HG02642 (cell line): Measurements from ENCODE around the gene NT5E.
"Not testable (repeated sequence)": the region's sequence is repeated elsewhere in the genome, so short reads cannot be mapped to it uniquely, and the experiment has no call there.

Experiments used
- ATAC-seq: cut with Tn5 transposase; IDR thresholded peaks from one replicate; pipeline ENCODE4 v1.9.1; 2021; ENCODE audit warnings: mild to moderate bottlenecking; ENCODE audit not compliant: unreplicated experiment, poor library complexity

NT5E gene

DNA sequence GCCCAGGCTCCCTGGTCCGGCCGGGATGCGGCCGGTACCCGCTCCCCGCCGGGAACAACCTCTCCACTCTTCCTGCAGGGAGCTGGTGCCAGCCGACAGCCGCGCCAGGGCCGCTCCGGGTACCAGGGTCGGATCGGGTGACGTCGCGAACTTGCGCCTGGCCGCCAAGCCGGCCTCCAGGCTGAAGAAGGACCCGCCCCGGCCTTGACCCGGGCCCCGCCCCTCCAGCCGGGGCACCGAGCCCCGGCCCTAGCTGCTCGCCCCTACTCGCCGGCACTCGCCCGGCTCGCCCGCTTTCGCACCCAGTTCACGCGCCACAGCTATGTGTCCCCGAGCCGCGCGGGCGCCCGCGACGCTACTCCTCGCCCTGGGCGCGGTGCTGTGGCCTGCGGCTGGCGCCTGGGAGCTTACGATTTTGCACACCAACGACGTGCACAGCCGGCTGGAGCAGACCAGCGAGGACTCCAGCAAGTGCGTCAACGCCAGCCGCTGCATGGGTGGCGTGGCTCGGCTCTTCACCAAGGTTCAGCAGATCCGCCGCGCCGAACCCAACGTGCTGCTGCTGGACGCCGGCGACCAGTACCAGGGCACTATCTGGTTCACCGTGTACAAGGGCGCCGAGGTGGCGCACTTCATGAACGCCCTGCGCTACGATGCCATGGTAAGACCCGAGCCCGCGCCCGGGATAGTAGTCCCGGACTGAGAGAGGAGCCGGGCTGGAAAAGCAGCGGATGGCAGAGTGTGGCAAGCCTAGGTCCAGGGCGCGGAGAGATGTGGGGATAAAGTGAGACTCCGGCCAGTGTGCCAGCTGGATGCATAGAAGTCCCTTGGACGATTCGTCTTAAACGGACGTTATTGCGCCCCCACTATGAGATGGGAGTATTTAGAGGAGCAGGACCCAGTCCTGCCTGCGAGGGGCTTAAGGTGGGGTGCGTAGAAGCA, at the start of gene NT5E:
NT5E (plus strand) TSS at position 266 of the 942 bp plus-strand sequence; CDS start at position 323, 57 bp downstream.
- peak; percentile 74 for ATAC-seq

DNA sequence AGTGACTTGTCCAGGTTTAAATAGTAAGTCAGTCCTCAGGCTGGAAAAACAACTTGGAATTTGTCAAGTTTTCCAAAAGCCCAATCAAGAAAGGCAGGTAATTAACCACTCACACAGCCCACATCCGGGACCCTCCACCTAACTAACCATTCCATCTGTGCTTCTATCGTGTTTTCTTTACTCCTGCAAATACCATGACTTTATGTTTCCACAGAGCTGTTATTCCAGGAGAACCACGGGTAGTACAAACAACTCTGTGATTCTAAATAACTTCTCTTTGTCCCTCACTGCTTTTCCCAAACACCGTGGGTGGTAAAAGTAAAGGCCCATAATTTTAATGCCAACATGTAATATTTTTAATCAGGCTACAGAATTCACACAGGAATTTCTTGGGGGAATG, 49.6 kb upstream of the NT5E start:
- ATAC-seq = no peak

DNA sequence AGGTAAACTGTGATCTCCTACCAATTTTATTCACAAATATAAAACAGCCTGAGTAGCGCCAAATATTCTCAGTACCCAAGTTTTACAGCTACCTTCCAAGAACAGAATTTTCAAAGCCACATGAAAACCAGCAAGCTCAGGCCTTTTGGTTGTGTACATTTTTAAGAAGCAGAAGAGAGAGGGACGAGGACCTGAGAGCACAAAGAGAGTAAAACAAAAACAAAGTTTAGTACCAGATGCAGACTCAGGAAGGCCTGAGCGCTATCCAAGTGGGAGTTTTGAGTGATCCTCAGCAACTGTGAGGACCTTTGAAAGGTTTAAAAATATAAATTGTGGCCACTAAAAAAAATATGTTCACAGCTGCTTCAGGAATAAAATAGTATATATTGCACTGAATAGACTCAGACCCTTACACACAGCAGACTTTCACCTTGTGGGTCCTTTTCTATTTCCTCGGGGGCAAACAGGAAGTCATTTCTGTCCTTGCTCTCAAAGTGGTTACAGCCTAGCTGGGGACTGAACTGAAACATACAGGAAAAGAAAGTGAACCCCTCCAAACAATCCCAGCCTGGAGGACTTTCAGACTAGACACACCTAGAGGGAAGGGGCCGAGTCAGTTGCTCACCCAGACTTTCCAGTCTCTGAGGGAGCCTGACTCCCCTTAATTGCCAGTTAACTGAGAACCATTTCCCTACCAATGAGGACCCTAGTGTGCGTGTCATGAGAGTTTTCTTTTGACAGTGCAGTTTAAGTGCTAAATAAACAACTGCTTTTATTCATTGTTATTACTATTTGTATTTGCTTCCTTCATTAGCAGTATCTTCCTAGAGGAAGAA, 48.5 kb upstream of the NT5E start:
- ATAC-seq = no peak

DNA sequence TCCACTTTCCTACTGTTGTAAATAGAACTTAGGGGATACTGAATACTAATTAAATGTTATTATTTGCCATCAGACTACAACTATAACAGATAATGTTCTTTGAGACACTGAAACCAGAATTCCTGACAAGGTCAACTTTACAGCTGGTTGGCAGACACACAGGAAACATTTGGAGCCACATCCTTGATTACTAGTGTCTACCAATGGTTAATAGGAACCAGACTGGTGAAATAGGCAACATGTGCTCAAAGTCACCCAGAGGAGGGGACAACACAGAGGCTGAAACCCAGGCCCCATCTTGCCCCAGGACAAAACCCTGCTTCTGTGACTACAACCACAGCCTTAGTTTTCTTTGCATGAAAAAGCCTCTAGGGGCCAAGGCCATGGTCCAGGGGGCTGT, 47.8 kb upstream of the NT5E start:
- no peak for ATAC-seq

DNA sequence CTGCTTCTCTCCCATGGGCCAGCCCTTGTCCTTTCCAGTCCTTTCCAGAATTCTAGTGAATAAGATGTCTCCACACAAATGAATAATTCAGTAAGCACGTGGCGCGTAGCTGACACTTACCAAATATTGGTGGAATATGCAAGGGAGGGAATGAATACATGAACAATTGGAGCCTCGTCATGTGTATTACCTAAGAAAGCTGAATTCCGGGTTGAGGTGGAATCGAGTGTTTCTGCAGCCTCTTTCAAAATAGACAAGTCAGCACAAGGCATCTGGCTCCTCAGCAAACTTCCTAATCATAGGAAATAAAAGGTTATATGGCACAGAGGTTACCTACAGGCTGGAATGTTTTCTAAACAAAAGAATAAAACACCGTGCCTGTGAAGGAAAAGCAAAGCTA, 47.0 kb upstream of the NT5E start:
- no peak for ATAC-seq

DNA sequence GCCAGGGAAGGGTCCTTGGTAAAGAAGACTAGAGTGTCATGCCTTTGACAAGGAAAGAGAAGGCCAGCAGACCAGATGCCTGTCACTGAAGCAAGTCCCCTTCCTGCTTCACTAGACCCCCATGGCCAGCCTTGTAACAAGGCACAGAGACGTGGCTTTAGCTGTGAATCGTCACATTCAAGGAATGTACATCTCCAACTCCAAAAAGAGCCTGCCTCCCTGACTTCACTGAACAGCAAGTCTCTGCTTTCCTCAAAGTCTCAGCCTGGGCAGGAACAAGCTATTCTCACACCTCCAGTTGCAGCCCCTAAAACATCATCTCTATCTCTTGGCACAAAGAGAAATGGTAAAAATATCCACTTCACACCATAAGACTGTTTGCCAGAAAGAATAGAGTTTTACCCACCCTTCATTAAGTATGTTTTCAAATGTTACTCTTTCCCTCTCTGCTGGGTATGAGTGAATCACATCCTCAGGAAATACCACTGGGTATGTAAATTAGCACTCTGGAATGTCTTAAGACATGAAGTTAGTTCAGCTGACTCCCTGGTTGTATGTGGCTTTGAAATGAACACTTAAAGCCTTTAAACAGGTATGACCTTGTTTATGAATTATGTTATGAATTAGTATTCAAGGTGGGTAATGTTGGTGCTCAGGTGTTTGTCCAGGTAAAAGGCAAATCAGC, 46.4 kb upstream of the NT5E start:
- ATAC-seq = no peak

DNA sequence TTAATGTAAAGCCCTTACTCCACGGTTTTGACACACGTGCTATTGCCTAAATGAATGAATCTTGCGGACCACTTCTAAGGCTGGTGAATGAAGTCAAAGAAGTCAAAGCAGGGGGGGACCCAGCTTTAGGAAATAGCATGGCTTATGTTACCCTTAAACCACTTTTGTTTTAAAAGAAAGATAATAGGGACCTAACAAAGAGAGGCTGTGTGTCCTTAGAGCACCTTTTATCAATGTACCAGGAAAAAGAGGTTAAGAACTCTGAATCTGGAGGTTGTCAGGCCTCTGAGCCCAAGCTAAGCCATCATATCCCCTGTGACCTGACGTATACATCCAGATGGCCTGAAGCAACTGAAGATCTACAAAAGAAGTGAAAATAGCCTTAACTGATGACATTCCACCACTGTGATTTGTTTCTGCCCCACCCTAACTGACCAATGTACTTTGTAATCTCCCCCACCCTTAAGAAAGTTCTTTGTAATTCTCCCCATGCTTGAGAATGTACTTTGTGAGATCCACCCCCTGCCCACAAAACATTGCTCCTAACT, 45.8 kb upstream of the NT5E start:
- not testable (repeated sequence) for ATAC-seq

DNA sequence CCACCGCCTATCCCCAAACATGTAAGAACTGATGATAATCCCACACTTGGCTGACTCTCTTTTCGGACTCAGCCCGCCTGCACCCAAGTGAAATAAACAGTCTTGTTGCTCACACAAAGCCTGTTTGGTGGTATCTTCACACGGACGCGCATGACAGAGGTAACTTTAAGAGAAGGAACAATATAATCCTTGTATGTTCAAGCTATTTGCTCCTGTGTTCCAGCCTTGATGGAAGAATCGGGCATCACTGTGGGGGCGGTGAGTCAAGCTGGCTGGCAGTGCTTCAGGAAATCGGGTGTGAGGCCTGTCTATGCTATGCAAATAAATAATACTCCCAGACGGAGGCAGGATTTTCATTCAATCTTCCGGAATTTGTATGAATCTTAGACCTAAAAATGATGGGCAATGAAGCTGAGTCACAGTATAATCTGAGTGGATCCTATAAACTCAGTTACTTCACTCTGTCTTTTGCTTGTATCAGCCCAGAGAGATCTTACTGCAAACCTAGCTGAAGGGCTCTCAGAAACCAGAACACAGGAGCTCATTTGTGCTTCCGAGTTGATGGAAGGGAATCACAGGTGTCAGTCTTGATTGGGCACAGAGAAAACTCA, 45.2 kb upstream of the NT5E start:
- no peak for ATAC-seq

DNA sequence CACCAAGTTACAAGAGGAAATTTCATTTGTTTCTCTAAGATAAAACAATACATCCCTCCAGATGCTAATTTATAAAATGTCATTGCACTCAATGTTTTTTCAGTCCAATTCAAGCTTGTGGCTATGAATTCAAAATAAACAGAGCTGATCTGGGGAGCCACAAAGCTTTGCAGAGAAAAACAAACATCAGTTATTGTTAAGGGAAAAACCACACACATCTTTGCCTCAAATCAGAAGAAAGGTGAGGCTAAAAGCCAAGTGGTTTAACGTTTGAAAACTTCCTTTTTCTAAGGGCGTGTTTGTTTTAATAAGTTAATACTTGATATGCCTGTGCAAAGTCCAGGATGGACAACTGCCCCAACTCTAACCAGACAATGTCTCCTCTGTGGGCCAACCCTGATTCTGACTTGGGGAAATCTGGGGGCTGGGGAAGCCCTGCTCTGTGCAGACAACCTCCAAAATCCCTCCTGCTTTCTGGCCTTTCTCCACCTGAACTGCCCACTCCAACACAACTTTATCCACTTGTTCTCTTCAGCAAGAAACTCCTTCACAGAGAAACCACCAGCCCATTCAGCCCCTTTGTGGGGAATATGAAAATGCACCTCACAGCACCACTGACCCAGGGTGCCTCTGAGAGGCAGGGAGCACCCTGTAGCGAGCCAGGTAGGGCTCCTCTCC, 44.6 kb upstream of the NT5E start:
- no peak for ATAC-seq

DNA sequence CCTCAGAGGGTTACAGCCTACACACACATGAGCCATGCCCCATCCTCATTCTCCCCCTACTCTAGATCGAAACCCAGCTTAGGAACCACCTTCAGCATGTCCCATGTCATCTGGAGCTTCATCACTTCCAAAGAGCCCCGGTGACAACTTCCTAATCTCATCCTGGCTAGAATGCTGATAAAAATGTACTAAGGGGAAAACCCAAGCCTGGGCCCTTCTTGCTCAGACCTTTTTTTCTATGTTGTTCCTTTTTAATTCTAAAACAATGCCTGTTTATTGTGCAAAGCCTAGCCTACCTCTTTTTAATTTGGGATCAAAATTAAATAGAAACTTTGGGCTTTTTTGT, 44.1 kb upstream of the NT5E start:
- ATAC-seq = no peak

DNA sequence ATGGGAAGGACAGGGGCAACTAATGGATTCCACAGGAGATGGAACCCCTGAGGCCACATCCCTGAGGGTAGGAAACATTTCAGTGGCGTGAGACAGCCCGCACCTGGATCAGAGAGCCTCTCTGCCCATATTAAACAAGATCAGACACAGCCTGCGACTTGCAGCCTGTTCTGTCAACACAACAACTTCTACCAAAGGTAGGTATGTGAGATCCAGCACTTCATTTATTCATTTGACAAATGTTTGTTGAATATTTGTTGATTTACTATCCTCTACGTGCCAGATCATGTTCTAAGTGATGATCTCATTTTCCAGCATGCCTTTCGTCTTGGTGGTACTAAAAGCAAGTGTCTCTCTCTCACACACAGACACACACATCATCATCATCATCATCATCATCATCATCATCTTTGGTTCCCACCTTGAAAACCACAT, 43.2 kb upstream of the NT5E start:
- ATAC-seq = no peak

DNA sequence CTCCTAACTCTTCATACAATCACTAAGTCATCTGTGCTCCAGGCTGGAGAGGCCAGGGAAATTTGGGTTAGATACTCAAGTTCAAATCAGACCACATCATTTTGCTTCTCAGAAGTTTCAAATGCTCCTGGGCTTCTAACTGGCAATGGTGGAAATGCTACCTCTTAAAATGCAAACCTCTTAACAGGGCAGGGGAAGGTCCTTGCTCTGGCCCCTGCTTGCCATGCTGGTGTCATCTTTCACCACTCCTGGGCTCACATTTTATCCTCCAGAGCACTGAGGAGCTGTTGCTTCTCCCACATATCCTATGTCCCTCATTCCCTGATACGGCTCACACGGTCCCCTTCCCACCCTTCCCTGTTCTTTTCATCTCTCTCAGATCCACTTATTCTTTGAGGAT, 41.8 kb upstream of the NT5E start:
- no peak for ATAC-seq

DNA sequence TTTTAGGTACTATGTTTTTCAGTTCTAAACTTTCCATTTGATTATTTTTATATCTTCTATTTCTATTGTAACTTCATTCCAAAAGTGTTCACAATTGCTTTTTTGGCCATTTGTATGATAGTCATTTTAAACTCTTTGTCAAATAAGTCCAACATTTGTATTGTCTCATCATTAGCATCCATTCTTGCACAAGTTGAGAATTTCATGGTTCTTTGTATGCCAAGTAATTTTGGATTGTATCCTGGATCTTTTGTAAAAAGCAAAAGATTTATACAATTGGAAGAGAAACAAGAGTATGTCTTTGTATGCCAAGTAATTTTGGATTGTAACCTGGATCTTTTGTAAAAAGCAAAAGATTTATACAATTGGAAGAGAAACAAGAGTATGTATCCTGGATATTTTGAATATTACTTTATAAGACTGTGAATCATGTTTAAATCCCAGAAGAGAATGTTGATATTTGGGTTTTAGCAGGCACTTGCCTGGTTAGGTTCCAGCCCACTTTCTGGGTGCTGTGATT, 36.9 kb upstream of the NT5E start:
- ATAC-seq = no peak

DNA sequence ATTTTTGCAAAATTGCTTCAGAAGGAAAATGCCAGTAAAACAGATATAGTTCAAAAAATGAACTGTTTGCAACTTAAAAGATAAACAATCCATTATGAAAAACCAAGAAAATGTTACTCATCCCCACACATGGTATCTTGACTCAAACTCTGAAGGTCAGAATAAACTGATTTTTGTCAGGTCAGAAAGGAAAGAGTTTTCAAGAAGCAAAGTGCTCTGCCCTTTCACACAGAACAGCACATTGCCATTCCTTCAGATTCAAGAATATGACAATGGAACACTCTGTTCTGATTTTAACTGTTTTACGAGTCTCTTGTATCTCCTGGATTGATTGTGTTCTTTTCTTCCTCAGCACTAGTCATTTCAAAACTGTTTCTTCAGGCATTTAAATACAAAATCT, 33.8 kb upstream of the NT5E start:
- no peak for ATAC-seq

DNA sequence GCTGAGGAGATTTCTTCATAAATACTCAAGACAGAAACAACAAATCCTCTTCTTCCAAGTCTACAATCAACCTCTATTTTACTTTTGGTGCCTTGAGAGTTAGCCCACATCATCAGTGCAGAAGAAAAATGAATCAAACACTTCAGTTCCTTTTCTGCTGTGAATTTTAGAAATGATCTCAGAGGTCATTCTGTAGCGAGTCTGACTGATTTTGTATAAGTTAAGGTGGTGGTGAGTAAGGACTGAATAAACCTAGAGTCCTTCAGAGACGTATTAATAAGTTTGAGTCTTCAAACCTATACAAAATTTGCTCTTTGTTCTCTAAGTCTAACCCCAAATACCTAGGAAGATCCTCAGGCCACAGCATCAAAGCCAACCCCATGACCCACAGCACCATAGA, 33.1 kb upstream of the NT5E start:
- ATAC-seq = no peak

DNA sequence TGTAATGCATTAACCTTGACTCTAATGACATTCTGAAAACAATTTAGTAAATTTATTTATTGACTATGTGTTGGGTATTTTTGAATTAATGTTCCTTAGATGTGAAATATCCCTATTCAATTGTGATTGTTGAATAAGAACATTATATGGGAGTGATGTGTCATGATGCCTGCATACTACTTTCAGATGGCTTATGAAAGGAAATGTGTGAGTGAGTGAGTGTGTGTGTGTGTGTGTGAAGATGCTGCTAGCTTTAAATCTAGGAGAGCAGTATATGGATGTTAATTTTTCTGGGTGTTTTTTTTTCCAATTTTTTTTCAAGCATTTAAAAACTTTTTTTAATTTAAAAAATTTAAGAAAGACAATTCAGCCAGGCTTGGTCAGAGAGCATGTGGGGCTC, 32.5 kb upstream of the NT5E start:
- ATAC-seq = no peak

DNA sequence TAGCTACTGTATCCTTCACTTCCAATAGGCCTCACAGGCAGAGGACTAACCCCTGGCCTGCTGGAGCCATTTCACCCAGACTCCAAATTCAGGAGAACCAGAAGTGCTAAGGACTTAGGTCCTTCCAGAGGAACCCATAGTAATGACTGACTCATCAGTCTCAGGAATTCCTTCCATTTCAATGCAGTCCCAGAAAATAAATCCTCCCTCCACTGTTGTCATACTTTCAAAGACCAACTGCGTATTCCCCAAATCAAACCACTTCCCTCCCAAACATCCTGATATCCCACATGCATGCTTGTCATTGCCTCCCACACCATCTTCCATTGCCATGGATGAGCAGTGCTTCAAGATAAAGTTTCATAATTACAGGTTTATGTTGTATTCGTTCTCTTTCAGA, 31.8 kb upstream of the NT5E start:
- no peak for ATAC-seq

DNA sequence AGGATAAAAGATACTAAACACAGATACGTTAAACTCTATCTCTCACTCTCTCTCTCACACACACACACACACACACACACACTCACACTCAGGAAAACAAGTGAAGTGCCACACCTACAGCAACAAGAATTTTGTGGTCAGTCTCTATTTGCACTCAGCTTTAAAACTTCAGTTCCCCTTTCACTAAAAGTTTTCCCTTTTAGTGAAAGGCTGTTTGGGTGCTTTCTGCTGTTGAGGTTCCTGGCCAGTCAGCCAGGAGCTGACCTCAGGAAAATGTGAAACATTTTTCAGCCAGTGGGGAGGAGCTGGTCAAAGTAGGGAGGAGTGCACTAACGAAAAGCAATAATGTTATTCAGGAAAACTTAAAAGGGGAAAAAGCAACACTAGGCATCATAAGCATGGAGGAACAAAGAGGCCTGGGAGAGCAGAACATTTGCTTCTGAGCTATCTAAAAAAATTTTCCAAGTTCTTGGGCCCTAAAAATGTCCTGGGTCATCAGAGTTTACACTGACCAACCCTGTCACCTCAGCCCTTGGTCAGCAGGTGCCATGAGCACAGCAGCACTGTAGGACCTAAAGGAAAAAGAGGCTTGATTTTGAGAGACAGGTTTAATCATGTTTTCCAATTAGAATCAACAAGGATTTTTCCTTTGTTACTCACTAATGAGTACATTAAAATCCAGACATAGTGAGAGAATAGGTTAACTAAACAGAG, 30.7 kb upstream of the NT5E start:
- ATAC-seq = no peak

DNA sequence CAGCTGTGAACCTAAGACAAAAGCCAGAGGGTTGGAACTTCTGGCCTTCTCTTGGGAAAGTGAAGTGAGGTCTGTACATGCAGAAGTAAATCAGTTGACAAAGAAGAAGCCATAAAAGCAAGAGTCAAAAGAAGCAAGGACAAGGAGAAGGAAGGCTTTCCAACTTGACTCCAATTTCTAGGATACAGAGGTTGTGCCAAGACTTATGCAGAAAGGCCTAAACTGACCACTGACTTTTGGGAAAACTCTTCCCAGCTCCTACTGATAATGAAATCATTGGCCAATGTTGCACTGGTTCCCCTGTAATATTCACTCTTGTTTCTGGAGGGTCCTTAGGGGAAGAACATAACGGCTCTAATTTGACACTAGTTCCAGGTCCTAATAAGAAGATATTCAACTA, 29.3 kb upstream of the NT5E start:
- ATAC-seq = no peak
